NT2/D1 (cell line): ENCODE measurements around the gene TMEM63A.
"Not testable (repeated sequence)": the region's sequence is repeated elsewhere in the genome, so short reads cannot be mapped to it uniquely, and the experiment has no call there.

Experiments
- DNase-seq: peaks from one replicate; pipeline ENCODE4 v3.0.0-alpha.2; 2011; ENCODE audit warnings: low read depth, low spot score
- H3K27me3 ChIP-seq: 2 replicates; pipeline ENCODE4 v1.6.0; 2011; ENCODE audit warnings: mild to moderate bottlenecking; ENCODE audit not compliant: insufficient read length, insufficient read depth
- H3K36me3 ChIP-seq: 2 replicates; pipeline ENCODE4 v1.6.1; 2011; ENCODE audit warnings: mild to moderate bottlenecking, low read length, mixed read lengths; ENCODE audit not compliant: insufficient read depth, insufficient read length
- H3K4me1 ChIP-seq: 2 replicates; pipeline ENCODE4 v1.5.1; 2011; ENCODE audit not compliant: insufficient read depth, insufficient read length
- H3K4me3 ChIP-seq: 2 replicates; pipeline ENCODE4 v1.5.1; 2011; ENCODE audit warnings: low read depth; ENCODE audit not compliant: insufficient read length
- H3K9ac ChIP-seq: 2 replicates; pipeline ENCODE4 v1.6.0; 2011; ENCODE audit warnings: low read depth; ENCODE audit not compliant: insufficient read length
- H3K9me3 ChIP-seq: 2 replicates; pipeline ENCODE4 v1.5.1; 2011; ENCODE audit warnings: mild to moderate bottlenecking, low read length; ENCODE audit not compliant: insufficient read depth
- SUZ12 ChIP-seq: IDR thresholded peaks from 2 replicates; pipeline ENCODE4 v1.6.1; 2011; ENCODE audit not compliant: insufficient read length, insufficient read depth; ENCODE audit errors: extremely low read depth
- YY1 ChIP-seq: IDR thresholded peaks from 2 replicates; pipeline ENCODE4 v1.6.1; 2011; ENCODE audit not compliant: insufficient read length, insufficient read depth
- ZNF274 ChIP-seq: IDR thresholded peaks from 2 replicates; pipeline ENCODE4 v1.6.1; 2011; ENCODE audit warnings: mild to moderate bottlenecking, low read depth, low read length

The TMEM63A gene

GRCh38 chr1:225819346-225820192 lies 62.6 kb downstream of the TMEM63A start:
- TF ChIP-seq YY1 (no peak), ZNF274 (no peak), SUZ12 (no peak)
- Histone ChIP-seq H3K4me3 (no peak overlapping the region), H3K4me1 (peaks cover 19% of the 10 kb centered on the region), H3K36me3 (peaks cover 25% of the 10 kb centered on the region), H3K9me3 (no peaks in the 10 kb centered on the region), H3K9ac (no peak overlapping the region), H3K27me3 (no peaks in the 10 kb centered on the region)
- no peak for DNase-seq

- H3K27me3 ChIP-seq = no peaks in the 10 kb centered on the region
- H3K36me3 ChIP-seq = peaks cover 32% of the 10 kb centered on the region
- H3K4me1 ChIP-seq = peaks cover 17% of the 10 kb centered on the region
- no peak overlapping the region for H3K9ac ChIP-seq
- no peaks in the 10 kb centered on the region for H3K9me3 ChIP-seq
- no peak for DNase-seq
- TF ChIP-seq ZNF274 = no peak
- TF ChIP-seq YY1 = no peak
- TF ChIP-seq SUZ12 = no peak
- H3K4me3 ChIP-seq = no peak overlapping the region
Measured at GRCh38 chr1:225818229-225818628, 64.0 kb downstream of the TMEM63A start.

GRCh38 chr1:225817611-225818061 lies 64.5 kb downstream of the TMEM63A start:
- Histone ChIP-seq H3K36me3 (peaks cover 34% of the 10 kb centered on the region), H3K27me3 (no peaks in the 10 kb centered on the region), H3K4me3 (no peak overlapping the region), H3K9me3 (no peaks in the 10 kb centered on the region), H3K9ac (peak overlapping the region; percentile 62), H3K4me1 (peaks cover 17% of the 10 kb centered on the region)
- TF ChIP-seq SUZ12 (no peak), ZNF274 (no peak), YY1 (no peak)
- no peak for DNase-seq

GRCh38 chr1:225816643-225817538 lies 65.3 kb downstream of the TMEM63A start:
- DNase-seq = no peak

GRCh38 chr1:225815526-225816178 lies 66.5 kb downstream of the TMEM63A start:
- peaks cover 39% of the 10 kb centered on the region for H3K36me3 ChIP-seq
- H3K4me1 ChIP-seq = peaks cover 20% of the 10 kb centered on the region
- TF ChIP-seq SUZ12 = no peak
- no peak for TF ChIP-seq ZNF274

More at GRCh38 chr1:225816643-225817538, 65.3 kb downstream of the TMEM63A start:
- H3K4me3 ChIP-seq = no peak overlapping the region
- peaks cover 38% of the 10 kb centered on the region for H3K36me3 ChIP-seq
- H3K4me1 ChIP-seq = peaks cover 20% of the 10 kb centered on the region
- H3K27me3 ChIP-seq = no peaks in the 10 kb centered on the region
- TF ChIP-seq SUZ12 (no peak), ZNF274 (no peak), YY1 (no peak)
- H3K9me3 ChIP-seq = no peaks in the 10 kb centered on the region
- peak overlapping the region; percentile 62 for H3K9ac ChIP-seq

GRCh38 chr1:225815090-225815489 lies 67.1 kb downstream of the TMEM63A start:
- Histone ChIP-seq H3K4me1 (peaks cover 20% of the 10 kb centered on the region), H3K36me3 (peaks cover 39% of the 10 kb centered on the region)
- not testable (repeated sequence) for H3K9me3 ChIP-seq, H3K9ac ChIP-seq, DNase-seq, H3K27me3 ChIP-seq, H3K4me3 ChIP-seq

More at GRCh38 chr1:225815526-225816178, 66.5 kb downstream of the TMEM63A start:
- no peak overlapping the region for H3K9ac ChIP-seq
- no peaks in the 10 kb centered on the region for H3K9me3 ChIP-seq
- no peak for DNase-seq
- H3K27me3 ChIP-seq = no peaks in the 10 kb centered on the region
- no peak overlapping the region for H3K4me3 ChIP-seq
